HepG2 (cell line): Measurements from ENCODE around the gene CYP17A1. TPM values are rescaled to one million over a fixed set of nuclear protein-coding genes. Genes with fewer than 3 reads are reported as not detected.

Source experiments
- BORCS8-MEF2B ChIP-seq: sonication (generic); formaldehyde crosslinking; IDR thresholded peaks from 2 replicates; pipeline ENCODE4 v1.8.0; 2022; ENCODE audit warnings: mild to moderate bottlenecking, missing genetic modification reagents
- CAMTA2 ChIP-seq: sonication (generic); formaldehyde crosslinking; IDR thresholded peaks from 2 replicates; pipeline ENCODE4 v1.4.0; 2020; ENCODE audit warnings: mild to moderate bottlenecking, missing genetic modification reagents, borderline replicate concordance
- FIP1L1 ChIP-seq: fragments of 200-400 bp; formaldehyde crosslinking; IDR thresholded peaks from 2 replicates; pipeline ENCODE4 v1.6.1; 2018; ENCODE audit warnings: low read depth, mild to moderate bottlenecking, low read length, moderate library complexity, borderline replicate concordance; ENCODE audit not compliant: insufficient read depth
- HMG20B ChIP-seq: conservative IDR thresholded peaks from 2 replicates; pipeline ENCODE4 v1.6.1; 2016; ENCODE audit warnings: missing genetic modification reagents, missing compliant biosample characterization
- KDM2A ChIP-seq: sonication (generic); formaldehyde crosslinking; IDR thresholded peaks from 2 replicates; pipeline ENCODE4 v1.4.0; 2020; ENCODE audit warnings: low read depth, missing genetic modification reagents, borderline replicate concordance
- KMT2B ChIP-seq: IDR thresholded peaks from 2 replicates; pipeline ENCODE4 v1.6.1; 2016; ENCODE audit warnings: missing genetic modification reagents, missing compliant biosample characterization
- MAF1 ChIP-seq: sonication (generic); formaldehyde crosslinking; IDR thresholded peaks from 2 replicates; pipeline ENCODE4 v1.5.0; 2020; ENCODE audit warnings: missing genetic modification reagents, borderline replicate concordance
- MED8 ChIP-seq: sonication (generic); formaldehyde crosslinking; IDR thresholded peaks from 2 replicates; pipeline ENCODE4 v1.8.1; 2023; ENCODE audit warnings: mild to moderate bottlenecking, missing genetic modification reagents; ENCODE audit not compliant: insufficient replicate concordance
- NPAS2 ChIP-seq: sonication (generic); formaldehyde crosslinking; IDR thresholded peaks from 2 replicates; pipeline ENCODE4 v1.8.0; 2022; ENCODE audit warnings: mild to moderate bottlenecking, missing genetic modification reagents, borderline replicate concordance
- PLRG1 ChIP-seq: fragments of 450-650 bp; conservative IDR thresholded peaks from 2 replicates; pipeline ENCODE4 v1.6.1; 2016
- RXRA ChIP-seq: sonication (generic); formaldehyde crosslinking; IDR thresholded peaks from 2 replicates; pipeline ENCODE4 v1.5.1; 2020; ENCODE audit warnings: missing genetic modification reagents
- SMAD9 ChIP-seq: sonication (generic); formaldehyde crosslinking; IDR thresholded peaks from 2 replicates; pipeline ENCODE4 v1.5.1; 2020; ENCODE audit warnings: mild to moderate bottlenecking, missing genetic modification reagents
- SNAPC2 ChIP-seq: sonication (generic); formaldehyde crosslinking; IDR thresholded peaks from 2 replicates; pipeline ENCODE4 v1.8.1; 2022; ENCODE audit warnings: mild to moderate bottlenecking, missing genetic modification reagents
- WIZ ChIP-seq: sonication (generic); formaldehyde crosslinking; IDR thresholded peaks from 2 replicates; pipeline ENCODE4 v1.5.1; 2020; ENCODE audit warnings: mild to moderate bottlenecking, missing genetic modification reagents
- ZC3H13 ChIP-seq: sonication (generic); formaldehyde crosslinking; IDR thresholded peaks from 2 replicates; pipeline ENCODE4 v1.8.1; 2023; ENCODE audit warnings: mild to moderate bottlenecking, missing genetic modification reagents, moderate library complexity
- ZC3H4 ChIP-seq: sonication (generic); formaldehyde crosslinking; IDR thresholded peaks from 2 replicates; pipeline ENCODE4 v1.4.0; 2020; ENCODE audit warnings: missing genetic modification reagents, borderline replicate concordance
- ZNF232 ChIP-seq: sonication (generic); formaldehyde crosslinking; IDR thresholded peaks from 2 replicates; pipeline ENCODE4 v1.4.0; 2020; ENCODE audit warnings: missing genetic modification reagents, borderline replicate concordance
- ZNF24 ChIP-seq: fragments of 450-650 bp; IDR thresholded peaks from 2 replicates; pipeline ENCODE4 v1.6.1; 2017; ENCODE audit warnings: antibody characterized with exemption, mild to moderate bottlenecking
- ZNF274 ChIP-seq: sonication (generic); formaldehyde crosslinking; IDR thresholded peaks from 2 replicates; pipeline ENCODE4 v1.5.1; 2020; ENCODE audit warnings: mild to moderate bottlenecking, missing genetic modification reagents
- ZNF292 ChIP-seq: sonication (generic); formaldehyde crosslinking; IDR thresholded peaks from 2 replicates; pipeline ENCODE4 v1.8.1; 2022; ENCODE audit warnings: mild to moderate bottlenecking, low read depth, missing genetic modification reagents, borderline replicate concordance
- ZNF33A ChIP-seq: sonication (generic); formaldehyde crosslinking; IDR thresholded peaks from 2 replicates; pipeline ENCODE4 v1.5.1; 2020; ENCODE audit warnings: missing genetic modification reagents, mild to moderate bottlenecking, moderate library complexity, borderline replicate concordance
- ZNF468 ChIP-seq: sonication (generic); formaldehyde crosslinking; IDR thresholded peaks from 2 replicates; pipeline ENCODE4 v1.8.0; 2022; ENCODE audit warnings: mild to moderate bottlenecking, moderate library complexity, missing genetic modification reagents
- ZNF512 ChIP-seq: sonication (generic); formaldehyde crosslinking; IDR thresholded peaks from 2 replicates; pipeline ENCODE4 v1.4.0; 2020; ENCODE audit warnings: mild to moderate bottlenecking, missing genetic modification reagents
- ZNF569 ChIP-seq: sonication (generic); formaldehyde crosslinking; IDR thresholded peaks from 2 replicates; pipeline ENCODE4 v1.5.0; 2020; ENCODE audit warnings: mild to moderate bottlenecking, missing genetic modification reagents, moderate library complexity, borderline replicate concordance
- ZNF678 ChIP-seq: sonication (generic); formaldehyde crosslinking; IDR thresholded peaks from 2 replicates; pipeline ENCODE4 v1.4.0; 2020; ENCODE audit warnings: mild to moderate bottlenecking, missing genetic modification reagents
- ZNF800 ChIP-seq: sonication (generic); formaldehyde crosslinking; IDR thresholded peaks from 2 replicates; pipeline ENCODE4 v1.4.0; 2020; ENCODE audit warnings: missing genetic modification reagents
- ZNF841 ChIP-seq: sonication (generic); formaldehyde crosslinking; IDR thresholded peaks from 2 replicates; pipeline ENCODE4 v1.8.1; 2023; ENCODE audit warnings: missing genetic modification reagents, borderline replicate concordance
- ZSCAN25 ChIP-seq: sonication (generic); formaldehyde crosslinking; IDR thresholded peaks from 2 replicates; pipeline ENCODE4 v1.8.0; 2022; ENCODE audit warnings: mild to moderate bottlenecking, missing genetic modification reagents
- polyA plus RNA-seq, 8 experiments: library from polyadenylated mRNA; depleted of rRNA in 3 of 8; stranded (reverse) in 7 of 8; unstranded in 1 of 8; fragments of >200 nt; fragmentation: Illumina TruSeq in 4 of 8; extraction: Trizol in 4 of 8; gene quantifications; 2 replicates each; pipeline versions ENCODE4 v1.2.1 to v1.2.3, GENCODE V29; 2011 to 2016; ENCODE audit warnings: low read depth in 4 of 8, missing spikeins in 1 of 8, mixed read lengths in 1 of 8; ENCODE audit not compliant: insufficient read depth in 1 of 8
- total RNA-seq, 5 experiments: library from RNA; depleted of rRNA; stranded (reverse); fragments of >200 nt; fragmentation: Illumina TruSeq; extraction: Trizol; gene quantifications; 2 replicates each; pipeline ENCODE4 v1.2.3, GENCODE V29; 2016; ENCODE audit warnings: low read depth in 1 of 5

The CYP17A1 gene
- total and polyA plus RNA-seq, 2 of the 13 experiments (the other 11 are each of a cell fraction or from before 2014, with no cell fraction given): 0.13 to 1.1 TPM

- TF ChIP-seq ZNF274 (CRISPR knock-in tag): no peak
- peak; percentile 59; the same call in 1 of the 2 replicates for TF ChIP-seq ZNF800
- no peak for TF ChIP-seq ZNF33A
- 0 out of 2 replicates have a peak, but pooled peaks have one; percentile 86 for TF ChIP-seq CAMTA2 (CRISPR knock-in tag)
- no peak for TF ChIP-seq RXRA
- TF ChIP-seq WIZ: no peak
- no peak for TF ChIP-seq ZNF24
- TF ChIP-seq ZSCAN25: no peak
- TF ChIP-seq MED8 (CRISPR knock-in tag): peak; percentile 63
- TF ChIP-seq HMG20B (CRISPR knock-in tag): no peak
- TF ChIP-seq ZNF468 (CRISPR knock-in tag): no peak
- TF ChIP-seq ZNF232 (CRISPR knock-in tag): no peak; the same call in 1 of the 2 replicates
- TF ChIP-seq SMAD9 (CRISPR knock-in tag): no peak
- 0 out of 2 replicates have a peak, but pooled peaks have one; percentile 55 for TF ChIP-seq ZNF678
- no peak for TF ChIP-seq ZNF841
- no peak; the same call in 1 of the 2 replicates for TF ChIP-seq ZNF292
- TF ChIP-seq MAF1 (CRISPR knock-in tag): no peak
- TF ChIP-seq ZC3H4 (CRISPR knock-in tag): no peak
- no peak for TF ChIP-seq KMT2B (CRISPR knock-in tag)
- no peak for TF ChIP-seq SNAPC2 (CRISPR knock-in tag)
- TF ChIP-seq PLRG1: no peak
- TF ChIP-seq BORCS8-MEF2B (CRISPR knock-in tag): peak; percentile 88
- TF ChIP-seq ZNF569: no peak
- no peak for TF ChIP-seq FIP1L1
- TF ChIP-seq NPAS2 (CRISPR knock-in tag): no peak
- TF ChIP-seq KDM2A (CRISPR knock-in tag): peak; percentile 97
- TF ChIP-seq ZNF512: 0 out of 2 replicates have a peak, but pooled peaks have one; percentile 10
- peak; percentile 66; the same call in 1 of the 2 replicates for TF ChIP-seq ZC3H13 (CRISPR knock-in tag)
Observed at GRCh38 chr10:102869258-102870198, 32.3 kb upstream of the CYP17A1 start, which contains the start of gene AS3MT (continued).
